HG02642 (cell line): ENCODE results near the gene GJB4.
"Not testable (repeated sequence)": the region's sequence is repeated elsewhere in the genome, so short reads cannot be mapped to it uniquely, and the experiment has no call there.

Experiments used
- ATAC-seq: cut with Tn5 transposase; IDR thresholded peaks from one replicate; pipeline ENCODE4 v1.9.1; 2021; ENCODE audit warnings: mild to moderate bottlenecking; ENCODE audit not compliant: unreplicated experiment, poor library complexity

Gene GJB4

GRCh38 chr1:34746101-34746500 lies 13.4 kb upstream of the GJB4 start:
- ATAC-seq, result no peak

GRCh38 chr1:34746785-34747637 lies 12.5 kb upstream of the GJB4 start:
- no peak for ATAC-seq

GRCh38 chr1:34747638-34747941 lies 11.9 kb upstream of the GJB4 start:
- no peak for ATAC-seq

GRCh38 chr1:34749992-34750391 lies 9.5 kb upstream of the GJB4 start:
- no peak for ATAC-seq

GRCh38 chr1:34750610-34751009 lies 8.9 kb upstream of the GJB4 start:
- ATAC-seq, result no peak

GRCh38 chr1:34753163-34753562 lies 6.4 kb upstream of the GJB4 start:
- no peak for ATAC-seq

- no peak for ATAC-seq
Observed at GRCh38 chr1:34754964-34755637, 4.4 kb upstream of the GJB4 start, which contains the start of gene GJB5. GJB5 (plus strand) TSS chr1:34755047; CDS start chr1:34757331, 2,284 bp downstream.

- no peak for ATAC-seq
Observed at GRCh38 chr1:34755961-34756360, 3.6 kb upstream of the GJB4 start.

GRCh38 chr1:34757386-34757785 lies 2.2 kb upstream of the GJB4 start:
- no peak for ATAC-seq

- ATAC-seq, result no peak
Observed at GRCh38 chr1:34758751-34759150, 789 bp upstream of the GJB4 start.

- no peak for ATAC-seq
Observed at GRCh38 chr1:34761176-34761761, 1.7 kb downstream of the GJB4 start.

GRCh38 chr1:34761776-34762307 lies 2.3 kb downstream of the GJB4 start:
- ATAC-seq, result no peak

- no peak for ATAC-seq
Observed at GRCh38 chr1:34762474-34763141, 3.1 kb downstream of the GJB4 start.

- ATAC-seq, result no peak
Observed at GRCh38 chr1:34763142-34763781, 3.7 kb downstream of the GJB4 start.

GRCh38 chr1:34768856-34769255 lies 9.3 kb downstream of the GJB4 start:
- no peak for ATAC-seq

- no peak for ATAC-seq
Observed at GRCh38 chr1:34770891-34771504, 11.5 kb downstream of the GJB4 start.

- no peak for ATAC-seq
Observed at GRCh38 chr1:34771573-34772371, 12.2 kb downstream of the GJB4 start.

GRCh38 chr1:34773114-34773513 lies 13.6 kb downstream of the GJB4 start:
- not testable (repeated sequence) for ATAC-seq

GRCh38 chr1:34774957-34775356 lies 15.4 kb downstream of the GJB4 start:
- ATAC-seq, result no peak
